Esophagus muscularis mucosa (tissue), 4 donors: ENCODE results near the gene INSC.

ENCODE experiments used
- CTCF ChIP-seq, 3 experiments: fragments of 200-600 bp in 2 of 3; fragments of 450-650 bp in 1 of 3; sonication (generic) in 2 of 3; IDR thresholded peaks; one replicate each; pipeline ENCODE4 v1.5.1; 2017 to 2019; ENCODE audit warnings: antibody characterized with exemption in 3 of 3, mild to moderate bottlenecking in 2 of 3, moderate library complexity in 1 of 3
- EP300 ChIP-seq: sonication (generic); formaldehyde crosslinking; IDR thresholded peaks from one replicate; pipeline ENCODE4 v1.6.1; 2017; ENCODE audit warnings: antibody characterized with exemption
- POLR2A ChIP-seq: fragments of 450-650 bp; IDR thresholded peaks from one replicate; pipeline ENCODE4 v1.6.1; 2017; ENCODE audit warnings: antibody characterized with exemption, moderate library complexity, mild to moderate bottlenecking, low read depth

DNA sequence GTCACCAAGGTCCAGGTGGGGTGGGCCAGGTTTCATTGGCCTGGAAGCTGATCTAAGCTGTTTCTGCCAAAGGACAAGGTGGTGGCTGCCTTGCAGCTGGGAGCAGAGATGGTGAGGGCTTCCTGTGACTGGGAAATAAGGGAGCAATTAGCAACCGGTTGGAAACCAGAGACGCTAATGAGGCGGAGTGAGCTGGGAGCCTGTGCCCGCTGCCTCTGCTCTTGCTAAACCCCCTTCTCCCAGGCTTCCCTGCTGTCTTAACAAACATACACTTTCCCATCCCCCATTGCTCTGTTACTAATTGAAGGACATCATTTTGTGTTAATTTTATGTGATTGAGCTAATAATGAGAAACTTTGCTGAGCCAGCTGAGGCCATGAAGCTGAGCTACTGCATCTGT, 121.8 kb downstream of the INSC start:
- TF ChIP-seq CTCF (IDR thresholded peaks at IDR 0.05) (no peak), POLR2A (no peak), EP300 (no peak)
